DND-41 (cell line): Measurements from ENCODE around the gene PGBD1.

Experiments used
- ATAC-seq: fragments of 200-7000 bp; cut with Tn5 transposase; 3 replicates; pipeline ENCODE4 v1.9.1; 2021; ENCODE audit warnings: low read depth; ENCODE audit not compliant: insufficient read depth
- DNase-seq: peaks from one replicate; pipeline ENCODE4 v3.0.0-alpha.2; 2020
- H2AFZ ChIP-seq: 2 replicates; pipeline ENCODE4 v1.6.0; 2012; ENCODE audit warnings: low read depth, low read length
- H3K27ac ChIP-seq: 2 replicates; pipeline ENCODE4 v1.5.1; 2012; ENCODE audit warnings: low read length, inconsistent platforms
- H3K27me3 ChIP-seq: fragments of 200-600 bp; sonication (generic); 2 replicates; pipeline ENCODE4 v1.6.0; 2012; ENCODE audit warnings: low read length, mild to moderate bottlenecking, inconsistent platforms; ENCODE audit not compliant: insufficient read depth, poor library complexity
- H3K36me3 ChIP-seq: 2 replicates; pipeline ENCODE4 v1.5.1; 2012; ENCODE audit warnings: low read length, inconsistent platforms; ENCODE audit not compliant: insufficient read depth
- H3K4me1 ChIP-seq: 2 replicates; pipeline ENCODE4 v1.5.1; 2012; ENCODE audit warnings: mild to moderate bottlenecking, low read length; ENCODE audit not compliant: insufficient read depth
- H3K4me2 ChIP-seq: 2 replicates; pipeline ENCODE4 v1.6.0; 2012; ENCODE audit warnings: mild to moderate bottlenecking, moderate library complexity, low read length, inconsistent platforms; ENCODE audit not compliant: insufficient read depth
- H3K4me3 ChIP-seq, 2 experiments: fragments of 200-600 bp in 1 of 2; shearing (Covaris generic) in 1 of 2; 2 replicates each; pipeline ENCODE4 v1.5.1; 2012 to 2016; ENCODE audit warnings: inconsistent platforms in 2 of 2, low read length in 2 of 2, mild to moderate bottlenecking in 2 of 2, low read depth in 1 of 2, moderate library complexity in 1 of 2
- H3K79me2 ChIP-seq: 2 replicates; pipeline ENCODE4 v1.6.0; 2012; ENCODE audit warnings: low read length, inconsistent platforms; ENCODE audit not compliant: insufficient read depth
- H3K9ac ChIP-seq: 2 replicates; pipeline ENCODE4 v1.6.0; 2012; ENCODE audit warnings: low read depth, mild to moderate bottlenecking, inconsistent platforms, low read length, moderate library complexity
- H3K9me3 ChIP-seq: 2 replicates; pipeline ENCODE4 v1.5.1; 2012; ENCODE audit warnings: low read length, moderate library complexity, mild to moderate bottlenecking, inconsistent platforms; ENCODE audit not compliant: insufficient read depth, severe bottlenecking
- H4K20me1 ChIP-seq: 2 replicates; pipeline ENCODE4 v1.6.0; 2012; ENCODE audit warnings: low read length; ENCODE audit not compliant: insufficient read depth
- CTCF ChIP-seq: IDR thresholded peaks from 2 replicates; pipeline ENCODE4 v1.5.1; 2012; ENCODE audit warnings: borderline replicate concordance, low read length, moderate library complexity, mild to moderate bottlenecking; ENCODE audit not compliant: poor library complexity, severe bottlenecking; ENCODE audit errors: extremely low read depth
- EZH2 ChIP-seq: IDR thresholded peaks from 3 replicates; pipeline ENCODE4 v1.6.1; 2012; ENCODE audit warnings: borderline replicate concordance, low read depth, mild to moderate bottlenecking, moderate library complexity, low read length, inconsistent platforms; ENCODE audit not compliant: severe bottlenecking

PGBD1 gene

GRCh38 chr6:28281288-28282064, at the start of gene PGBD1:
Gene PGBD1, plus strand, starts transcription at chr6:28281572. Its CDS starts 2,242 bp downstream, at chr6:28283814.
- peak within 1 kb of the TSS; percentile 69 for H3K4me3 ChIP-seq
- no peaks in the 10 kb centered on the region for H3K9me3 ChIP-seq
- H3K27me3 ChIP-seq = no peaks in the 10 kb centered on the region
- peak within 1 kb of the TSS; percentile 95 for H3K4me2 ChIP-seq
- peak; percentile 97 for ATAC-seq
- H4K20me1 ChIP-seq = no peaks in the 10 kb centered on the region
- H3K36me3 ChIP-seq = peaks cover 34% of the 10 kb centered on the region
- H3K4me1 ChIP-seq = peaks cover 44% of the 10 kb centered on the region
- peaks cover 22% of the 10 kb centered on the region for H3K79me2 ChIP-seq
- peak within 1 kb of the TSS; percentile 62 for H3K27ac ChIP-seq
- TF ChIP-seq CTCF = peak; percentile 23
- no peak for TF ChIP-seq EZH2
- peak; percentile 84 for DNase-seq
- peak within 1 kb of the TSS; percentile 95 for H2AFZ ChIP-seq
- H3K9ac ChIP-seq = peak within 1 kb of the TSS; percentile 66

- H3K27me3 ChIP-seq = peaks cover 4% of the 10 kb centered on the region
- no peaks in the 10 kb centered on the region for H3K9me3 ChIP-seq
- no peak overlapping the region for H3K4me2 ChIP-seq
- no peak overlapping the region for H3K27ac ChIP-seq
- no peaks in the 10 kb centered on the region for H3K36me3 ChIP-seq
- DNase-seq (no peak), ATAC-seq (no peak)
- no peaks in the 10 kb centered on the region for H3K4me1 ChIP-seq
- H3K79me2 ChIP-seq = no peaks in the 10 kb centered on the region
- no peaks in the 10 kb centered on the region for H4K20me1 ChIP-seq
- no peak overlapping the region for H3K9ac ChIP-seq
- no peak for TF ChIP-seq CTCF
- TF ChIP-seq EZH2 = no peak
- no peak overlapping the region for H2AFZ ChIP-seq
- H3K4me3 ChIP-seq = no peak overlapping the region
Measured at GRCh38 chr6:28232785-28233184, 48.6 kb upstream of the PGBD1 start.

- Histone ChIP-seq H2AFZ (no peak overlapping the region), H3K9ac (no peak overlapping the region), H3K79me2 (no peaks in the 10 kb centered on the region), H3K27me3 (no peaks in the 10 kb centered on the region), H3K27ac (no peak overlapping the region), H3K4me3 (no peak overlapping the region), H3K4me1 (no peaks in the 10 kb centered on the region), H4K20me1 (no peaks in the 10 kb centered on the region), H3K36me3 (no peaks in the 10 kb centered on the region), H3K9me3 (no peaks in the 10 kb centered on the region), H3K4me2 (no peak overlapping the region)
- ATAC-seq (no peak), DNase-seq (no peak)
- TF ChIP-seq CTCF (no peak), EZH2 (no peak)
Measured at GRCh38 chr6:28235912-28236452, 45.4 kb upstream of the PGBD1 start.
